B cell (primary cell): ENCODE data around the gene G6PD. TPM values are rescaled to one million over a fixed set of nuclear protein-coding genes. Genes with fewer than 3 reads are reported as not detected.
"Not testable (repeated sequence)": the region's sequence is repeated elsewhere in the genome, so short reads cannot be mapped to it uniquely, and the experiment has no call there.

Experiments
- ATAC-seq: fragments of 200-7000 bp; cut with Tn5 transposase; one replicate; pipeline ENCODE4 v1.10.0; 2021; ENCODE audit warnings: low read depth, mild to moderate bottlenecking, moderate number of reproducible peaks, moderate library complexity
- CTCF ChIA-PET: fragments of 350-600 bp; sonication (Branson Sonifier 250); formaldehyde crosslinking; loops from one replicate; lab custom pipeline; 2021; ENCODE audit warnings: antibody characterized with exemption, inconsistent platforms; lab: Charles Lee
- POLR2A ChIA-PET: fragments of 350-600 bp; sonication (Branson Sonifier 250); formaldehyde crosslinking; loops from one replicate; lab custom pipeline; 2021; ENCODE audit warnings: antibody characterized with exemption; lab: Charles Lee
- DNase-seq: peaks from one replicate; pipeline ENCODE4 v3.0.0; 2013
- H2AFZ ChIP-seq: 2 replicates; pipeline ENCODE4 v1.6.1; 2012; ENCODE audit warnings: mild to moderate bottlenecking, low read depth, low read length; ENCODE audit not compliant: insufficient read depth, poor library complexity, severe bottlenecking
- H3K27ac ChIP-seq, 2 donors: 1 replicate in 1 of 2; 2 replicates in 1 of 2; pipeline ENCODE4 v1.5.1; 2012 to 2013; ENCODE audit warnings: low read length in 2 of 2, mild to moderate bottlenecking in 2 of 2, moderate library complexity in 1 of 2
- H3K27me3 ChIP-seq, 4 experiments: fragments of 200-600 bp in 1 of 4; sonication (generic) in 1 of 4; replicated peaks in 1 of 4; 1 replicate in 2 of 4; 2 replicates in 2 of 4; pipeline versions ENCODE4 v1.6.1 to v1.7.0; 2013 to 2016; ENCODE audit warnings: low read length in 3 of 4, mild to moderate bottlenecking in 2 of 4, mixed read lengths in 1 of 4, moderate library complexity in 1 of 4; ENCODE audit not compliant: insufficient read depth in 4 of 4, control insufficient read depth in 3 of 4; ENCODE audit errors: control extremely low read depth in 1 of 4
- H3K36me3 ChIP-seq, 2 experiments: replicated peaks in 1 of 2; 1 replicate in 1 of 2; 2 replicates in 1 of 2; pipeline versions ENCODE4 v1.6.1 to v1.7.1; 2013; ENCODE audit warnings: low read length in 1 of 2; ENCODE audit not compliant: insufficient read depth in 2 of 2, control insufficient read depth in 1 of 2; ENCODE audit errors: control extremely low read depth in 1 of 2, extremely low read depth in 1 of 2
- H3K4me1 ChIP-seq, 2 donors: fragments of 200-600 bp in 1 of 2; sonication (generic) in 1 of 2; 1 replicate in 1 of 2; 2 replicates in 1 of 2; pipeline versions ENCODE4 v1.5.1 to v1.6.1; 2013 to 2017; ENCODE audit warnings: low read length in 2 of 2; ENCODE audit not compliant: control insufficient read depth in 2 of 2, insufficient read depth in 2 of 2
- H3K4me2 ChIP-seq: replicated peaks from 2 replicates; pipeline ENCODE3; 2012; ENCODE audit warnings: mild to moderate bottlenecking, low read depth, low read length; ENCODE audit not compliant: poor library complexity, severe bottlenecking
- H3K4me3 ChIP-seq, 5 experiments: fragments of 200-600 bp in 1 of 5; sonication (generic) in 1 of 5; 1 replicate in 3 of 5; 2 replicates in 2 of 5; pipeline versions ENCODE4 v1.5.1 to v1.7.0; 2011 to 2016; ENCODE audit warnings: low read length in 4 of 5, mild to moderate bottlenecking in 4 of 5, low read depth in 2 of 5, control low read depth in 1 of 5, moderate library complexity in 1 of 5; ENCODE audit not compliant: insufficient read depth in 1 of 5; ENCODE audit errors: control extremely low read depth in 1 of 5, extremely low read depth in 1 of 5
- H3K79me2 ChIP-seq: fragments of 200-600 bp; sonication (generic); one replicate; pipeline ENCODE4 v1.6.0; 2016; ENCODE audit warnings: low read length; ENCODE audit not compliant: control insufficient read depth, insufficient read depth
- H3K9ac ChIP-seq: fragments of 200-600 bp; sonication (generic); 2 replicates; pipeline ENCODE4 v1.6.1; 2017; ENCODE audit warnings: mild to moderate bottlenecking, low read length, moderate library complexity
- H3K9me3 ChIP-seq, 3 donors: one replicate each; pipeline versions ENCODE4 v1.6.1 to v1.7.1; 2013; ENCODE audit warnings: low read length in 2 of 3; ENCODE audit not compliant: control insufficient read depth in 2 of 3, insufficient read depth in 1 of 3; ENCODE audit errors: control extremely low read depth in 1 of 3
- H4K20me1 ChIP-seq: 2 replicates; pipeline ENCODE4 v1.6.0; 2012; ENCODE audit warnings: mild to moderate bottlenecking, low read length; ENCODE audit not compliant: insufficient read depth, control insufficient read depth, poor library complexity, severe bottlenecking
- H3K27ac Mint-ChIP-seq: one replicate; pipeline ENCODE4 v1.8.0; 2021; ENCODE audit warnings: mixed read lengths
- H3K27me3 Mint-ChIP-seq: one replicate; pipeline ENCODE4 v1.8.0; 2021; ENCODE audit warnings: mixed read lengths
- H3K4me1 Mint-ChIP-seq: one replicate; pipeline ENCODE4 v1.8.0; 2021; ENCODE audit warnings: mixed read lengths
- H3K4me3 Mint-ChIP-seq: one replicate; pipeline ENCODE4 v1.8.0; 2021; ENCODE audit warnings: mixed read lengths
- H3K9me3 Mint-ChIP-seq: one replicate; pipeline ENCODE4 v1.8.0; 2022; ENCODE audit warnings: mixed read lengths; ENCODE audit not compliant: insufficient read depth
- EZH2 ChIP-seq: IDR thresholded peaks from 2 replicates; pipeline ENCODE4 v1.6.1; 2012; ENCODE audit warnings: borderline replicate concordance, low read depth, mild to moderate bottlenecking, moderate library complexity, low read length; ENCODE audit not compliant: insufficient read depth, poor library complexity, severe bottlenecking
- WGBS: methylation state at CpG from one replicate; pipeline ENCODE4 v1.1.5; 2013; ENCODE audit warnings: missing lambda C conversion rate; ENCODE audit not compliant: insufficient coverage; 5-methylcytosine and 5-hydroxymethylcytosine counted together
- intact Hi-C: fragments of 100-400 bp; cut with micrococcal nuclease; formaldehyde crosslinking; loops from one replicate; pipeline ENCODE4 v1.10.0; 2022
- polyA plus RNA-seq: library from polyadenylated mRNA; depleted of rRNA; stranded (reverse); fragments of >200 nt; gene quantifications from 2 replicates; pipeline ENCODE4 v1.2.3, GENCODE V29; 2012
- total RNA-seq, 2 donors: library from RNA; stranded (reverse); fragments of 120-200 nt in 1 of 2; gene quantifications; 1 replicate in 1 of 2; 2 replicates in 1 of 2; pipeline versions ENCODE4 v1.2.3 to v1.2.4, GENCODE V29; 2013 to 2022
- TF ChIP-seq, protein P1 (sequence below): fragments of 200-600 bp; IDR thresholded peaks from one replicate; pipeline ENCODE4 v1.8.0; 2022; ENCODE audit warnings: antibody characterized with exemption, mild to moderate bottlenecking

G6PD gene
- total and polyA plus RNA-seq, 2 donors (not counting 1 experiment from before 2014, with no cell fraction given): 61.2 to 64.4 TPM

DNA sequence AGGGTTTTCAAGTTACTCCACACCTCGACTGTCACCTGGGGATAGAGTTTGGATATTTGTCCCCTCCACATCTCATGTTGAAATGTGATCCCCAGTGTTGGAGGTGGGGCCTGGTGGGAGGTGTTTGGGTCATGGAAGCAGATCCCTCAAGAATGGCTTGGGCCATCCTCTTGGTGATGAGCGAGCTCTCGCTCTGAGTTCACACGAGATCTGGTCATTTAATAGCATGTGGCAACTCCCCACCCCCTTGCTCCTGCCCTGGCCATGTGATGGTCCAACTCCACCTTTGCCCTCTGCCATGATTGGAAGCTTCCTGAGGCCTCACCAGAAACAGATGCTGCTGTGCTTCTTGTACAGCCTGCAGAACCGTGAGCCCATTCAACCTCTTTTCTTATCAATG is 46.6 kb upstream of the G6PD start:
- ChIA-PET POLR2A (no interaction called here), CTCF (no interaction called here)
- Histone ChIP-seq H3K4me3 (no peak overlapping the region), H3K9ac (no peak overlapping the region), H3K27ac (no peak overlapping the region), H4K20me1 (no peaks in the 10 kb centered on the region), H3K4me1 (no peaks in the 10 kb centered on the region), H3K79me2 (no peaks in the 10 kb centered on the region), H3K36me3 (no peaks in the 10 kb centered on the region), H3K27me3 (no peaks in the 10 kb centered on the region), H2AFZ (no peak overlapping the region), H3K9me3 (peaks cover 0 to 11% (median 0%) of the 10 kb centered on the region in 3 donors), H3K4me2 (no peak overlapping the region)
- Mint-ChIP-seq H3K4me3 (no peak overlapping the region), H3K4me1 (no peaks in the 10 kb centered on the region), H3K9me3 (no peaks in the 10 kb centered on the region), H3K27ac (no peak overlapping the region), H3K27me3 (peaks cover 12% of the 10 kb centered on the region)
- DNase-seq (no peak), ATAC-seq (no peak)
- TF ChIP-seq, protein P1, sequence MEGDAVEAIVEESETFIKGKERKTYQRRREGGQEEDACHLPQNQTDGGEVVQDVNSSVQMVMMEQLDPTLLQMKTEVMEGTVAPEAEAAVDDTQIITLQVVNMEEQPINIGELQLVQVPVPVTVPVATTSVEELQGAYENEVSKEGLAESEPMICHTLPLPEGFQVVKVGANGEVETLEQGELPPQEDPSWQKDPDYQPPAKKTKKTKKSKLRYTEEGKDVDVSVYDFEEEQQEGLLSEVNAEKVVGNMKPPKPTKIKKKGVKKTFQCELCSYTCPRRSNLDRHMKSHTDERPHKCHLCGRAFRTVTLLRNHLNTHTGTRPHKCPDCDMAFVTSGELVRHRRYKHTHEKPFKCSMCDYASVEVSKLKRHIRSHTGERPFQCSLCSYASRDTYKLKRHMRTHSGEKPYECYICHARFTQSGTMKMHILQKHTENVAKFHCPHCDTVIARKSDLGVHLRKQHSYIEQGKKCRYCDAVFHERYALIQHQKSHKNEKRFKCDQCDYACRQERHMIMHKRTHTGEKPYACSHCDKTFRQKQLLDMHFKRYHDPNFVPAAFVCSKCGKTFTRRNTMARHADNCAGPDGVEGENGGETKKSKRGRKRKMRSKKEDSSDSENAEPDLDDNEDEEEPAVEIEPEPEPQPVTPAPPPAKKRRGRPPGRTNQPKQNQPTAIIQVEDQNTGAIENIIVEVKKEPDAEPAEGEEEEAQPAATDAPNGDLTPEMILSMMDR: no peak
- no peak for TF ChIP-seq EZH2
- intact Hi-C loops: no loop called here
- WGBS: 100% methylated on average over 1 of the region's 5 CpGs

DNA sequence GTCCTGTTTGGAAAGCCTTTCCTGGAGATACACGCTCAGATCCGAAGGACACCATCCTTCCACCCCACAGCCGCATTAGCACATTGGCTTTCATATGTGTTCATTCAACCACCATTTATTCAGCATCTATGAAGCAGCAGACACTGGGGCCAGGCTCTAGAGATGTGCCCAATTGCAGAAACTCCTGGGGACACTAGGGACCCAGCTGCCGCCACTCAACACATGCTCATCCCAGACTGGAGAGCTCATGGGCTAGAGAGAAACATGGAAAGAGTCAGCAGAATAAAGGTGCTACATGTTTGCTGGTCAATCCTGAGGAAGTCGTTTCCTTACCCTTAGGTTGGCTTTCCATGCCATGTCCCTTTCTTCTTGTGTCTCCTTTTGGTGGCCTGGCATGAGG is 45.9 kb upstream of the G6PD start:
- no peak for DNase-seq
- no peaks in the 10 kb centered on the region for H3K9me3 Mint-ChIP-seq
- no peak for ATAC-seq
- no peak overlapping the region for H3K4me3 Mint-ChIP-seq
- no peaks in the 10 kb centered on the region for H3K27me3 ChIP-seq
- H3K79me2 ChIP-seq: no peaks in the 10 kb centered on the region
- no peaks in the 10 kb centered on the region for H3K4me1 ChIP-seq
- no peak overlapping the region for H3K27ac ChIP-seq
- no peaks in the 10 kb centered on the region for H3K4me1 Mint-ChIP-seq
- CTCF ChIA-PET: interaction anchor here (1.0 kb wide), 1 partner anchor 249 kb away, joined by 3 read pairs; no protein-coding TSS in a partner anchor
- intact Hi-C loops: no loop called here
- no peaks in the 10 kb centered on the region for H3K36me3 ChIP-seq
- H3K9ac ChIP-seq: no peak overlapping the region
- H4K20me1 ChIP-seq: no peaks in the 10 kb centered on the region
- WGBS: no CpG with 5 or more reads among the region's 5 CpGs
- TF ChIP-seq EZH2: no peak
- TF ChIP-seq, protein P1: no peak
- H2AFZ ChIP-seq: no peak overlapping the region
- peaks cover 12% of the 10 kb centered on the region for H3K27me3 Mint-ChIP-seq
- H3K4me3 ChIP-seq: no peak overlapping the region
- H3K4me2 ChIP-seq: no peak overlapping the region
- POLR2A ChIA-PET: no interaction called here
- no peak overlapping the region for H3K27ac Mint-ChIP-seq
- peaks cover 0 to 11% (median 0%) of the 10 kb centered on the region in 3 donors for H3K9me3 ChIP-seq

DNA sequence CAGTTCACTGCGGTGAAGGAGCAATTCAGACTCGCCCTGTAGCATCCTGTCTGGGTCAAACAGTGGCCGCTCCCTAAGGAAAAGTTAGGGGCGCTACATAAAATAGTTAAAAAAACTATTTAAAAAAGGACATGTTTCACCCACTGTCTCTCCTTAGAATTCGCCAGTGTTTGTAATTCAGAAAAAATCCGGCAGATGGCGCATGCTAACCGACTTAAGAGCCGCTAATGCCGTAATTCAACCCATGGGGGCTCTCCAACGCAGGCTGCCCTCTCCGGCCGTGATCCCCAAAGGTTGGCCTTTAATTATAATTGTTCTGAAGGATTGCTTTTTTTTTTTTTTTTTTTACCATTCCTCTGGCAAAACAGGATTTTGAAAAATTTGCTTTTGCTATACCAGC is 43.8 kb upstream of the G6PD start:
- H3K27ac ChIP-seq, H3K9me3 ChIP-seq, H4K20me1 ChIP-seq, DNase-seq, H3K4me1 ChIP-seq, POLR2A ChIA-PET, CTCF ChIA-PET, H2AFZ ChIP-seq, H3K36me3 ChIP-seq, H3K27ac Mint-ChIP-seq, H3K4me2 ChIP-seq, H3K9me3 Mint-ChIP-seq, H3K79me2 ChIP-seq, H3K4me3 Mint-ChIP-seq, H3K4me1 Mint-ChIP-seq, ATAC-seq, H3K27me3 ChIP-seq, H3K4me3 ChIP-seq, intact Hi-C loops, H3K9ac ChIP-seq: not testable (repeated sequence)
- no CpG with 5 or more reads among the region's 13 CpGs for WGBS
- peaks cover 12% of the 10 kb centered on the region for H3K27me3 Mint-ChIP-seq
